Osteoblast (primary cell): Measurements from ENCODE around the gene DTNB. TPM values are rescaled to one million over a fixed set of nuclear protein-coding genes. Genes with fewer than 3 reads are reported as not detected.

Source experiments
- DNase-seq: peaks from one replicate; pipeline ENCODE4 v3.0.0; 2011; ENCODE audit warnings: low spot score, mixed read lengths; ENCODE audit not compliant: insufficient read length; ENCODE audit errors: missing footprints
- H2AFZ ChIP-seq: 2 replicates; pipeline ENCODE4 v1.6.0; 2011; ENCODE audit warnings: mild to moderate bottlenecking, low read length
- H3K27ac ChIP-seq: 2 replicates; pipeline ENCODE4 v1.5.1; 2011; ENCODE audit warnings: mild to moderate bottlenecking, low read depth, low read length, moderate library complexity
- H3K27me3 ChIP-seq: 2 replicates; pipeline ENCODE4 v1.6.0; 2012; ENCODE audit warnings: mild to moderate bottlenecking, control low read depth, inconsistent platforms, low read length, moderate library complexity; ENCODE audit not compliant: insufficient read depth
- H3K36me3 ChIP-seq: 2 replicates; pipeline ENCODE4 v1.5.1; 2011; ENCODE audit warnings: mild to moderate bottlenecking, low read length, control low read depth, moderate library complexity; ENCODE audit not compliant: insufficient read depth
- H3K4me1 ChIP-seq: 2 replicates; pipeline ENCODE4 v1.5.1; 2011; ENCODE audit warnings: mild to moderate bottlenecking, low read length, control low read depth, moderate library complexity; ENCODE audit not compliant: insufficient read depth
- H3K4me2 ChIP-seq: 2 replicates; pipeline ENCODE4 v1.6.0; 2011; ENCODE audit warnings: mild to moderate bottlenecking, low read length; ENCODE audit not compliant: insufficient read depth
- H3K4me3 ChIP-seq: fragments of 200-600 bp; sonication (generic); 3 replicates; pipeline ENCODE4 v1.5.1; 2012; ENCODE audit warnings: mild to moderate bottlenecking, low read length, inconsistent platforms; ENCODE audit not compliant: insufficient read depth
- H3K79me2 ChIP-seq: 2 replicates; pipeline ENCODE4 v1.6.0; 2012; ENCODE audit warnings: mild to moderate bottlenecking, low read length, control low read depth, inconsistent platforms; ENCODE audit not compliant: insufficient read depth
- H3K9me3 ChIP-seq: 2 replicates; pipeline ENCODE4 v1.5.1; 2011; ENCODE audit warnings: low read depth, low read length, control low read depth
- H4K20me1 ChIP-seq: 2 replicates; pipeline ENCODE4 v1.6.0; 2012; ENCODE audit warnings: mild to moderate bottlenecking, low read length, control low read depth; ENCODE audit not compliant: insufficient read depth
- CTCF ChIP-seq: IDR thresholded peaks from 2 replicates; pipeline ENCODE4 v1.5.1; 2011; ENCODE audit warnings: mild to moderate bottlenecking, low read depth, low read length, moderate library complexity; ENCODE audit errors: extremely low read depth
- total RNA-seq: library from RNA; depleted of rRNA; stranded (reverse); fragments of >200 nt; gene quantifications from 2 replicates; pipeline ENCODE4 v1.2.3, GENCODE V29; 2012

Gene DTNB
- total RNA-seq, 1 donor: 9.8 TPM

- DNase-seq: no peak
- no peaks in the 10 kb centered on the region for H4K20me1 ChIP-seq
- TF ChIP-seq CTCF: no peak
- H3K4me2 ChIP-seq: no peak overlapping the region
- no peaks in the 10 kb centered on the region for H3K4me1 ChIP-seq
- no peaks in the 10 kb centered on the region for H3K36me3 ChIP-seq
- H3K9me3 ChIP-seq: no peaks in the 10 kb centered on the region
- no peaks in the 10 kb centered on the region for H3K27me3 ChIP-seq
- H3K4me3 ChIP-seq: no peak overlapping the region
- H2AFZ ChIP-seq: no peak overlapping the region
- no peaks in the 10 kb centered on the region for H3K79me2 ChIP-seq
- no peak overlapping the region for H3K27ac ChIP-seq
These were observed 232.0 kb downstream of the DTNB start for GRCh38 chr2:25441353-25441752.

- H3K27me3 ChIP-seq: no peaks in the 10 kb centered on the region
- no peaks in the 10 kb centered on the region for H3K79me2 ChIP-seq
- H3K9me3 ChIP-seq: no peaks in the 10 kb centered on the region
- TF ChIP-seq CTCF: no peak
- H3K4me1 ChIP-seq: no peaks in the 10 kb centered on the region
- no peak overlapping the region for H3K27ac ChIP-seq
- DNase-seq: no peak
- H2AFZ ChIP-seq: no peak overlapping the region
- H3K36me3 ChIP-seq: no peaks in the 10 kb centered on the region
- H3K4me3 ChIP-seq: no peak overlapping the region
- no peaks in the 10 kb centered on the region for H4K20me1 ChIP-seq
- H3K4me2 ChIP-seq: no peak overlapping the region
These were observed 234.6 kb downstream of the DTNB start for GRCh38 chr2:25438793-25439192.

GRCh38 chr2:25437881-25438662, 235.3 kb downstream of the DTNB start:
- Histone ChIP-seq H3K27ac (no peak overlapping the region), H3K9me3 (no peaks in the 10 kb centered on the region), H4K20me1 (no peaks in the 10 kb centered on the region), H3K27me3 (no peaks in the 10 kb centered on the region), H3K79me2 (no peaks in the 10 kb centered on the region), H2AFZ (no peak overlapping the region), H3K4me2 (no peak overlapping the region), H3K4me1 (no peaks in the 10 kb centered on the region), H3K36me3 (no peaks in the 10 kb centered on the region), H3K4me3 (no peak overlapping the region)
- TF ChIP-seq CTCF: no peak
- DNase-seq: no peak

- H2AFZ ChIP-seq: no peak overlapping the region
- H3K36me3 ChIP-seq: no peaks in the 10 kb centered on the region
- H3K27ac ChIP-seq: no peak overlapping the region
- no peak overlapping the region for H3K4me3 ChIP-seq
- DNase-seq: no peak
- H4K20me1 ChIP-seq: no peaks in the 10 kb centered on the region
- no peak for TF ChIP-seq CTCF
- H3K9me3 ChIP-seq: no peaks in the 10 kb centered on the region
- no peak overlapping the region for H3K4me2 ChIP-seq
- no peaks in the 10 kb centered on the region for H3K4me1 ChIP-seq
- H3K27me3 ChIP-seq: no peaks in the 10 kb centered on the region
- no peaks in the 10 kb centered on the region for H3K79me2 ChIP-seq
These were observed 238.0 kb downstream of the DTNB start for GRCh38 chr2:25435421-25435820.
